HG02870 (cell line): ENCODE data around the gene CWC15.
"Not testable (repeated sequence)": the region's sequence is repeated elsewhere in the genome, so short reads cannot be mapped to it uniquely, and the experiment has no call there.

Source experiments
- ATAC-seq: cut with Tn5 transposase; IDR thresholded peaks from one replicate; pipeline ENCODE4 v1.9.1; 2021; ENCODE audit warnings: mild to moderate bottlenecking, moderate library complexity; ENCODE audit not compliant: unreplicated experiment

Gene CWC15

DNA sequence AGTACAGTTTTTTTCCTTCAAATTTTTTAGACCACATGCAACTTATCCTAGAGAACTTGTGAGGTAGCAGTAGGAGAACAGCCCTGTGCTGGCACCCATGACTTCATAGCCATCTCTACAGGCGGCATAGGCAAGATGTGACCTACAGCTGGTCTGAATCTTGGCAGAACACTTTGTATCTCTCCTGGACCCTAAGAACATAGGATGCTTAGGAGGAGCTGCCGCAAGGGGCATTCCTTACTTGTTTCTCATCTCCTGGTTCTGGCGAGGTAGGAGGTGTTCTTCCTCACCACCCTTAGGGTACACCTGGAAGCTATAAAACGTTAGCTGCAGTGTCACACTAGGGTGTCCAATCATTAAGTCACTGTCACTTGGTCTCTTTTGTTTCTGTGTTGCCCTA is 16.4 kb downstream of the CWC15 start:
- ATAC-seq: no peak

DNA sequence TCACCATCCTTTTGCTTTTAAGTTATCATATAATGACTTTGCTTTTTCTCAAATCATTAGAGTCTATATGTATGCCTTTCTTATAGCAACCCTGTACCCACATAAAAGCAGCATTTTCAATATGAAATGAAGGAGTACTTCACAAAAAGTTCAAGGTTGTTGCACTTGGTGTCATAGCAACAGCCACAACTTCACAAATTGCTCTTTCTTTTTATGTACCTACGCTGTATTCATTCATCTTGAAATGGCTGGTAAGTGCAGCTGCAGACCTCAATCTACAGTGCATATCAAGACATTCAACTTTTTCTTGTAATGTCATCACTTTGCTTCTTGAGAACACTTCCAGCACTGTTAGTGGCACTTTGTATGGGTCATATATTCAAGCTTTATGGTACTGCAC is 18.6 kb downstream of the CWC15 start:
- no peak for ATAC-seq

DNA sequence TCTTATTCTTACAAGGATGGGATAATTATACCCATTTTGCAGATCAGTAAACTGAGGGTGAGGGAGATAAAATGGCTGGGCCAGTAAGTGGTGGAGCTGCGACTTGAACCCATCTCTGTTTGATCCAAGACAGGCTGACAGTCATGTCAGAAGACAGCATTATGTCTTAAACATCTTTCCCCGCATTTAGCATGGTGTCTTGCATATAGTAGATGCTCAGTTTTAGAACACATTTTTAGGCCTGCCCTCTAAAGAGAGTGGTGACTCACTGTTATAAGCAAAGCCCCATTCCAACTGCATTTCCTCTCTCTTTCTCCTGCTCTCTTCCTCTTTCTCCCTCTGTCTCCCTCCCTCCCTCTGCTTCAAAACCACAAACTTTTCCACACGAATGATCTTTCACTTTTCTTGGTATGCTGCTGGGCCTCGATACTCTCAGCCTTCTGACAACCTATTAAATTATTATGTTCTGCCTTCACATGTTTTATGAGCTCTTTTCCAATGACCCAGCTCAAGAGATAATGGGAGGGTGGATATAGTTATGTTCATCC is 25.2 kb downstream of the CWC15 start:
- ATAC-seq: no peak

DNA sequence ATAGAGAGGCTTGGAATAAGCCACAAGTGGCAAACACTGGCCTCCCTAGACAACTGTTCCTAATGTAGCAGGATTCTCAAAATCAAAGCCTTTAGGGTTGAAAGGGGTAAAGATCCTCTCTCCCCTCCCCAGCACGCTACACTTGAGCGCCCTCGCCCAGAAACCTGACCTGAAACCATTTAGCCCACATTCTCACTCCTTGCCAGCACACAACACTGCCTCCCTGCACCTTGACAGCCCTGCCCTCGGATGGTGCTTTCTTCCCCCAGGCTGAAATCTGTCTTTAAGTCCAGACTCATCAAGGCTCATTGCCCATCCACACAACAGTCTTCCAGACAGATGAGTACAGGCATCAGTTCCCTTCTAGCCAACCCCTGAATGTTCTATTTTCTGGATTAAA is 26.5 kb downstream of the CWC15 start:
- no peak for ATAC-seq

DNA sequence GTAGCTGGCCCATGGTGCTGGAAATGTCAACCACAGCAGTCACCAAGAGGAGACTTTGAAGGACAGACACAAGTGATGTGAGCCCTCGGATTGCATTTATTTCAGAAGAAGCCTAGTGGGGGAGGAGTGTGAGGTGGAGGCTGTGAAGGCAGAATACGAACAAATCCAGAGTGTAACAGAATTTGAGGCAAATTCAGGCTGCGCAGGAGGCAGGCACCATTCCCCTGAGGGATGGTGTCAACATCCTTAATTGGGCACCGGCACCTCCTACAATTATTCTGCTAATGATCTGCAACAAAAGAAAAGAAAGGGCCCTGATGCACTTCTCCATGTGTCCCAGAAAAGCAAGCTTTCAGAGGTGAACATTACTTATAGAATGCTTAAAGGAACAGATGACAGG is 32.2 kb downstream of the CWC15 start:
- ATAC-seq: no peak

DNA sequence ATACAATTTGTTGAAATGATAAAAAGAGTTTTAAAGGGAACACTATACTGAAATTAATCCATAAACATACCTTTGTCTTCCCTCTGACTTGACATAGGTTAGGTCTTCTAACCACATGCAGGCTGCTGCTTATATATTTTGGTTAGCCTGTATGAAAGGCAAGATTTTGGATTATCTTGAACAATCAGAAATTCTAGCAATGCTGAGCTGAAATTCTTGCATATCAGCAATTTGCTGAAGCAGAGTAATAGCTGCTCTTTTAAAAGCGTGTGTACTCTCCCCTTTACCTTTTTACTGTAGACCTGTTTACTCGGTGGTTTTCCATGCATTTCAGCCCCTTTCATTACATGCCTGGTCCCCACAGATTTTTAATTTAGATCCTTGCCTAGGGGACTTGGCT is 34.0 kb downstream of the CWC15 start:
- no peak for ATAC-seq

DNA sequence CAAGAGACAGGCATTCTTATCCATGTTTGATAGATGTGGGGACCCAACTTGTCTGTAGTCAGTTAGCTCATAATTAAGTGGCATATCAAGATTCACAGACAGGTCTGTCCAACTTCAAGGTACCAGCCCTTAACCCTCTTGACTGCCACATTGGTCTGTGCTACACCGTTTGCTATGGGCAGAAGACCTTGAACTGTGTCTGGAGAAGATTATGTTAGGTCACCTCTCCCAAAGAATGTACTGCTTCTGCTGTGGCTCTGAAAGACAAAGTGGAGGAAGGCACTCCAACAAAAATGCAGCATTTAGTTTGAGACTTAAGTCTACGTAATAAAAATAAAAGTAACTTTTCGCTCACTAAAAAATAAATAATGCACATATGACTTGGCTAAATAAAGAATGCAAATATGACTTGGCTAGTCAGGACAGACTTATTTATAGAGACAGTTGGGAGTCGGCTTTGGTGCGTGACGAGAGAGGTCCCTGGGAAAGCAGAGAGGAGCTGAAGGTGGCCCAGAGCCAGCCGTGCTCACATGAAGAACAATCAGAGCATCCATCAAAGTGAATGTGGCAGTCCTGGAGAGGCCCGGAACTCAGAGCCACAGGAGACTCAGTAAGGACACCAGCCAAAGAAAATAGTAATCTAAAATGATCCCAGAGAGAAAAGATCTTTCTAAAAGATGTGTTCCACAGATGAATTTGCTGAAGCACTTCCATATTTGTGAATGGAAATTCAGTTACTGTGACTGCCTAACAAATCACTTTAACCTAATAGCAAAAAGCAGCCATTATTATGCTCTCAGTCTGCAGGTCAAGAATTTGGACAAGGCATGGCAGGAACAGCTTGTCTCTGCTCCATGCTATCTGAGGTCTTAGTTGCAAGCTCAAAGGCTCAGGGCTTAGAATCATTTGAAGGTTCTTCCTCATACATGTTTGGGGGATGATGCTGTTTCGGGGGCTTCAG is 35.0 kb downstream of the CWC15 start:
- ATAC-seq: no peak

DNA sequence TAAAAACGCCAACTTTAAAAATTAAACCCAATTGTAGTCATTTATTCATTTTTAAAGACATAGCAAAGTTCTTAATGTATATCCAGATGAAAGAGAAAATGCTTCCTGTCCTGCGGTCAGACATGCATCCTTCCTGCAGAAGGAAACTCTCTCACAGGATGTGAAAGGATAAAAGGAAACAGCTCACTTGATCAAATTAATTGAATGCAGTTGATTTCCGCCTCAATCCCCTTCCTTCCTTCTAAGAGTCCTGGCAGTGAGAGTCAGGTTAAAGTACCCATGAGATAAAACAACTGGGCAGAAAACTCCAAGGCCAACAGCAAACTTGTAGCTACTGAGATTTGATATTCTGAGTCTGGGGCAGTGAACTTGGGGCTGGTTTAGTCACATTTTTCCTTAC is 38.5 kb downstream of the CWC15 start:
- ATAC-seq: no peak

DNA sequence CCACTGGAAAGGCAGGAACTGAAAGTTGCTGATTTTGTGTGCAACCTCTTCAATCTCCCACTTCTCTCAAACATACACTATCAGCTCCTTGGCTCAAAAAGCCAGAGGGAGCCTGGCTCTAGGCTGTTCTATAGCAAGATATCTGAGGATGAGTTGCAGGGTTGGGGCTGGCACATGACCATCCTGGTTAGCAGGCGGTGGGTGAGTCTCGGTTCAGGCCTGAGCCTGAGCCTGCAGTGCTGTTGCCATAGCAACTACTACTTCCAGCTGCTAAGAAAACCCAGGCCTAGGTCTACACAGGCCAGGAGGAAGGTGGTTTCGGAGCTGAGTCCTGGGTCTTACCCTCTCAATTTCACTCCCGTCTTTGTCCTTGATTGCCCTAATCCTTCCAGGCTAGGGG is 39.0 kb downstream of the CWC15 start:
- ATAC-seq: no peak

DNA sequence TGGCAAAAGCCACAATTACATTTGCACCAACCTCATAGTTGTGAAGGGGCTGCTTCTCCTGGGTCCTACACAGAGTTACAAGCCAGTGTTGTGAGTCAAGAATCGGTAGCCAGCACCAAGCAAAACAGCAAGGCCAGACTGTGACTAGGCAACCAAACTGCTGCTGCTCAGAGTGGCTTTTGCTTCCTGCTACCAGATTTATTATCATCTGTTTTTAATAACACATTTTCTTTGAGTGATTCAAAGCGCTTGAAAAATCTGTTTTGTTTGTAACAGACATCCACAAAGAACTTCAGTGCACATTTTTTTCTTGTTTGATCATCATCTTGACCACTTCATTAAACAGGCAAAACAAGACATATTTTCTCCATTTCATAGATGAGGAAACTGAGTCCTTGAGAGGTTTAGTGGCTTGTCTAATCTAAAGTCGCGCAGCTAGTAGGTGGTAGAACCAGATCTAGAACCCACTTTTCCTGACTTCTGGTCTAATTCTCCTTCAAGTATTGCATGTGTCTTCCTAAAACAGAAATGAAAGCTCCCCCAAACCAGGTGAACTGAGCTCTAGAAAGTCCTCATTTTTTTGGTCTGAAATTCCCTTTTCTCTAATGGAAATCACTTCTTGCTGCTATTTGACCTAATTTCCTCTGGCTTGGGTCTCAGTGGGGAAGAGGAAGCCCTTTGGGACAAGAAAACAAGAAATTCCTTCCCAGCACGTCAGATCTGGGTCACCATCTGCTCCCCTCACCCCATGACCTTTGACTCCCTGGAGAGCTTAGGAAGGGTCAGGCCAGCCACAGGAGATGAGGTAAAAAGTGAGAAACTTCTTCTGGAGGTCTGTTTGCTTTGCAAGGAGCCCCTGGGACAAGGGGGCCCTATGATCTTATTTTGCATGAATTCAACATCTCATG is 39.9 kb downstream of the CWC15 start:
- ATAC-seq: no peak

DNA sequence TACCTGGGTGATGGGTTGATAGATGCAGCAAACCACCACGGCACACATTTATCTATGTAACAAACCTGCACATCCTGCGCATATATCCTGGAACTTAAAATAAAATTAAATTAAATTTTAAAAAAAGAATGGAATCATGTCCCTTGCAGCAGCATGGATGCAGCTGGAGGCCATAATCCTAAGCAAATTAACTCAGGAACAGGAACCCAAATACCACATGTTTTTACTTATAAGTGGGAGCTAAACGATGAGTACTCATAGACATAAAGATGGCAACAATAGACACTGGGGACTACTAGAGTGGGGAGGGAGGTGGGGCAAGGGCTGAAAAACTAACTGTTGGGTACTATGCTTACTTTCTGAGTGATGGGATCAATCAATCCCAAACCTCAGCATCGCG is 40.9 kb downstream of the CWC15 start:
- ATAC-seq: no peak

DNA sequence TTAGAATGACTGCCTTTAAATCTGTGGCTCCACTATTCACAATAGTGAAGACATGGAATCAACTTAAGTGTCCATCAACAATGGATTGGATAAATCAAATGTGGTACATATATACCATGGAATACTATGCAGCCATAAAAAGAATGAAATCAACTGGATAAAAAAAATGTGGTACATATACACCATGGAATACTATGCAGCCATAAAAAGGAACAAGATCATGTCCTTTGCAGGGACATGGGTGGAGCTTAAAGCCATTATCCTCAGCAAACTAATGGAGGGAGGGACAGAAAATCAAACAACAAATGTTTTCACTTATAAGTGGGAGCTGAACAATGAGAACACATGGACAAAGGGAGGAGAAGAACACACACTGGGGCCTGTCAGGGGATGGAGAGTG is 41.3 kb downstream of the CWC15 start:
- not testable (repeated sequence) for ATAC-seq

DNA sequence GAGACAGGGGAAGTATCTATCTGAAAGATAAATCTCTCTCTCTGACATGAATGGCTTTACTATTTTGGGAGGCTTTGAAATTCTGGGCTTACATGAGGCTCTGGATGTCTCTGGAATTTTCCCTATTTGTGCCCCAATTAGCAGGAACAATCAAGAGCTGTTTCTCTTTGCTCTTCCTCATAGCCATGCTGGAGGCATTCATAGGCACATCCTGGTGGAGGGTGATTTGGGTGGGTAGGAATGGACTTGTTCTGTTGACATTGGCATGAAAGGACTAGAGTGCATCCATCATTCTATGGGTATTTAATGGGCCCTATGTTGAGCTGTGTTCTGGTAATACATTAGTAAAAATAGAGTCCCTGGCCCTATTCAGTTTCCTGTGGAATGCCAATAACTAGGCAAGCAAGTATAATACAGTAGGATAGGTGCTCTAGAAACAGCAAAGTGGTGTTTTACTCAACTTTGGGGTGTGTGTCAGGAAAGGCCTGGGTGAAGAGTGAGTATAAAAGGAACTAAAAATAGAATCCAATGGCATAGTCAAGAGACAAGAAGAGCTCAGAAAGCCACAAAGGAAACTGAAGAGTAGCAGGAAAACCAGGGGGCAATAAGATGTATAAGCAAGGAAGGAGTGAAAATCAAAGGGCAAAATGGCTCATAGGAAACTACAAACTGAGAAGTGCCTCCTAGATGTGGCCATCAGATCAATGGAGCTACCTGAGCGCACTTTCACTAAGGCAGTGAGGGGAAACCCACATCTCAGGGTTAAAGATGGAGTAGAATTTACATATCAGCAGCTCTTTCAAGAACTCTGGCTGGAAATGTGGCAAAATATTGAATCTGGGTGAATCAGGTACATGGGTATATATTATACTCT is 45.0 kb downstream of the CWC15 start:
- ATAC-seq: no peak

DNA sequence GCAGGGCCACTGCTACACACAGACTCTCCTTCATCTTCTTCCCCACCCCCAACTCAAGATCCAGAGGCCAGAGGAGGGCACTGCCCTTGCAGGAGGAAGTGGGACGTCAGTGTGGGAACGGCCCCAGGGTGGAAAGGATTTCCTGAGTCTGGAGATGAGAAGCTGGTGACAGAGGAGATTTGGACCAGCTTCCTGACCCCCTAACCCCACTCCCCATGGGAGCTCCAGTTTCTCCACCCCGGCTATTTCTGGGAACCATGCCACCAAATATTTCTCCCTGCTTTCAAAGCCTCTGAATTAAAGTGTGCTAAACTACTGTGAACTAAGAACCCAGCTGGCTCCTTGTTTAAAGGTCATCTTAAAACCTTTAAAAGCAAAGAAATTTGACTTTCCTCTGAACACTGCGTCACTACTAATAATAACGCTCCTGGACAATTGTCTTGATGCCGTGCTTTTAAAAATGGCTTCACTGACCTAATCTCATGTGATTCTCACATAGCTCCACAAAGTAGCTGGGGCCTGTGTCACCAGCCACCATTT is 46.6 kb downstream of the CWC15 start:
- no peak for ATAC-seq

DNA sequence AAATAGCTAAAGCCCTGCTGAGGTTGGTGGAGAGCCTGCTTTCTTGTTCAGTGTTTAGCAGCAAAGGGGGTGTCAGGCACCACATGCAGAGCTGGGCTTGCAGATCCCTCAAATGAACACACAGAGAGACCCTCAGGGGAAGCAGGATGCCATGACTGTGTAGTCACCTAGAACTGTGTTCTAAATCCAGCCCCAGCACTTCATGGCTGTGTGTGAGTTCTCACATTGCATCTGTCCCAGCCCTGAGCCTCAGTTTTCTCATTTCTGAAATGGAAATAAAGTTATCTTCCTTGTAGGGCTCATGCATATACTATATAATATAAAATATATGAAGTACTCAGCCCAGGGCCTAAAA is 47.1 kb downstream of the CWC15 start:
- no peak for ATAC-seq

DNA sequence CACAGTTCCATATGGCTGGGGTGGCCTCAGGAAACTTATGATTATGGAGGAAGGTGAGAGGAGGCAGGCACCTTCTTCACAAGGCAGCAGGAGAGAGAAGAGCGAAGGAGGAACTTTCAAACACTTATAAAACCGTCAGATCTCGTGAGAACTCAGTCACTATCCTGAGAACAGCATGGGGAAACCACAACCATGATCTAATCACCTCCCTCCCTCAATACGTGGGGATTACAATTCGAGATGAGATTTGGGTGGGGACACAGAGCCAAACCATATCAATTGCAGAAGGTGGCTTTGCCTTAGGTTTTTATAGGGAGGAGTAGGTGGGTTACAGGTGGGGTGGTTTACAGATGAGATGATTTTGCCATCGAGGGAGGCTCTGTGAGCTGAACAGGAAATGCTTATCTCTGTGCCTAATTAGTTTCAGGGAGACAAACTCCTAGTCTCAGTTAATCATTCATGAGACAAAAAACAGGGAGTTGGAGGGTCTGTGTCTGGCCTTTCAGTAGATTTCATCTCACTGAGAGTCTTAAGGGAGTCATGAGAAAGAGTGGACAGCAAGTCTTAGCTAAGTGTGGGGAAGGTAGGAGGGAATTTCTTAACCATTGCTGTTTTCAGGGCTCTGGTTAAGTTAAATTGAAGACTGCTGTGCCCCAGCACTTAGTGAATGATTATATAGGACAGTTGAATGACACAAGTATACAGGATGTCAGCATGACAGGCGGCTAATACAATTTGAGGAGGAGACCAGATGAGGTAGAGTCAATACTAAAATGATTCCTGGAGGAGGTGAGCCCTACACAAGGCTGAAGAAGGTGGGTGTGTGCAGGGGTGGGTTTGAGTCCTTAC is 47.7 kb downstream of the CWC15 start:
- ATAC-seq: no peak

DNA sequence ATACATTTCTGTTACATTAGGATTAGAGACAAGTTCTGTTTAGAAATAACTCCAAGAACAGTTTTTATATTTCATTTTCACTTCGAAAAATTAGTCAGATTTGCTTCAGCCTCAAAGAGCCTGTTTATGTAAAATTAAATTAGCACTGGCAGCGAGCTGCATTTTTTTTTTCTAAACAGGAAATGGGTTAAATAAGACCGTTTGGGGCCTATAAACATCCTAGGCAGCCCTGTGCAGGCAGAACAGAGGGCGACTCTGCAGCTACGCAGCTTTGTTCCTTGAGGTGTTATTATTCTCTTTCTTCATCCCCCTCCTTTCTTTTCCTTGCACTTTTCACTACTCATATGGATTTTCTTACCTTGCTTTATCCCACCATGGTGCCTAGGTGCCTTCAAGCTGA is 48.7 kb downstream of the CWC15 start:
- no peak for ATAC-seq

DNA sequence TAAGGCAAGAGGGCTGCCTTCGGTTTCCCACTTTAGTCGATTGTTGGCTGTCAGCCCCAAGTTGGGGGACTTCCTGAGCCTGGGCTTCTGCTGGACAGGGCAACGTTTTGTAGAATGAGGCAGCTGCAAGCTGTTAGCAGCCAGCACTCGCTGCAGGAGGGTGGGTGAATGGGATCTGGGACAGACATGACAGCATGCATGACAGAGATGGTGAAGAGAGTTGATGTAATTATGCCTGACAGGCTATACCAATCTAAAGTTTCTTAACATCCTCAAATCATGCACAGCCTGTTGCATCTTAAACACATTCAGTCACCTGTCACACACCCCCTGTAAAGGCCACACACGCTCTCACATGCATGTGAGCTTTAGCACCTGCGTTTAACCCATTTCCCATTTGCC is 49.2 kb downstream of the CWC15 start:
- no peak for ATAC-seq

DNA sequence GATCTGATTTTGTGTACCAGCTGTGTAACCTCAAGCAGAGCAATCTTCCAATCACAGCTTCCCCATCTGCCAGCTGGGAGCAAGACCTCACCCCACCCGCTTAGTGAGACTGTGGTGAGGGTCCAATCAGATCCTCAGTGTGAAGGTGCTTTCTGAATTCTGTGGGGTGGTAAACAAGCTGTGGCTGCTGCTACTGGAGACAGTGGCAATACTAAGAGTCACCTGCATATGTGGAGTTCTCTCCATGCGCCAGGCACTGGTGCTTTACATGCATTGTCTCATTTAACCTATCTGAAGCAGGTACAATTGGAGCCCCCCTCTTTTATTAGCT is 50.4 kb downstream of the CWC15 start:
- no peak for ATAC-seq
